IPS DF 4.7 (cell line): ENCODE results near the gene ALOX12.

Experiments used
- DNase-seq: peaks from one replicate; pipeline ENCODE4 v3.0.0-alpha.2; 2013; ENCODE audit warnings: low spot score; ENCODE audit errors: extremely low read depth

The ALOX12 gene

DNA sequence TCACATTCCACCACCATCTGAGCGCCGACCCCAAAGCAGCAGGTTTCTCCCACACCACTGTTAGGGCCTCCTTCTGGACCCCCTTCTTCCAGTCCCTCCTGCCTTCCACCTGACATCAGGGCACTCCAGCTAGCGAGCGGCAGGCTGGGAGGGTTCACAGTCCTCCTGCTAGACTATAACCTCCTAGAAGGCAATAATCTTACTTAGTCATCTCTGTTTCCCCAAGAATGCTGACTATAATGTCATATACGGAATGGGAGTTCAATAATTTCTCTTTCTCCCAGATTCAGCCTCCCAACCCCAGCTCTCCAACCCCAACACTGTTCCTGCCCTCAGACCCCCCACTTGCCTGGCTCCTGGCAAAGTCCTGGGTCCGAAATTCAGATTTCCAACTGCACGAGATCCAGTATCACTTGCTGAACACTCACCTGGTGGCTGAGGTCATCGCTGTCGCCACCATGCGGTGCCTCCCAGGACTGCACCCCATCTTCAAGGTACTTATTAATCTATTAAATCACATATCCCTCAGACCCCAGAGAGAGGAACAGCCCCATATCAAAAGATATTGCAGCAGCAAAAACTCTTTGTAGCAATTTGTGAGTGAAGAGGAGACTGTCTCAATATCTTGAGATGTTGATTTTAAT is 5.6 kb downstream of the ALOX12 start:
- DNase-seq = no peak

DNA sequence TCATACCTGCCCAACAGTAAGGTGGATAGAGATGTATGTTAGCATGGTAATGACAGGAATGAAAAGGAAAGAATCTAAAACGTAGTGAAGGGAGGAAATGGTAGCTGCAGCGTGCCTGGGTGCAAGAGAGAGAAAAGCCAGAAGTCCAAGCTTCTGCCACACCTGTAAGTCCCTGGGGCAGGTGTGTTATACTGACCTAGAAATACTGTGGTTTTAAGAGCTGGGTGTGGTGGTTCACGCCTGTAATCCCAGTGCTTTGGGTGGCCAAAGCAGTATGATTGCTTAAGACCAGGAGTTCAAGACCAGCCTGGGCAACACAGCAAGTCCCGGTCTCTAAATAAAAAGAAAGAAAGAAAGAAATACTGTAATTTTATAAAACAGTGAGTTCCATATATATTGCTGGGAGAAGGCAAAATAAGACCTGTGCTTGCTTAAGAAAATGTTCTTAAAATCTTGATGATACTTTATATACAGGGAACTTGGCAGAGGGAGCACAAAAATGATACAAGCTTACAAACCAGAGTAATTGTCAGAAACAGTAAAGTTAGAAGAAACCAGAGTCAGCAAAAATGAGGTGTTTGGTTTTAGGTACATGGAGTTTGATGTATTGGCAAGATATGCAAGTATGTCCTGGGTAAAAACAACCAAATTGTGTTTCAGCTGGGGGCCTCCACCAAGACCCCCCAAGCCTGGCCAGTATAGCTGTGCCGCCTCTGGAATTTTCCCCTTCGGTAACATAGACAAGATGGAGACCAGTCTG is 6.6 kb downstream of the ALOX12 start:
- DNase-seq = no peak

DNA sequence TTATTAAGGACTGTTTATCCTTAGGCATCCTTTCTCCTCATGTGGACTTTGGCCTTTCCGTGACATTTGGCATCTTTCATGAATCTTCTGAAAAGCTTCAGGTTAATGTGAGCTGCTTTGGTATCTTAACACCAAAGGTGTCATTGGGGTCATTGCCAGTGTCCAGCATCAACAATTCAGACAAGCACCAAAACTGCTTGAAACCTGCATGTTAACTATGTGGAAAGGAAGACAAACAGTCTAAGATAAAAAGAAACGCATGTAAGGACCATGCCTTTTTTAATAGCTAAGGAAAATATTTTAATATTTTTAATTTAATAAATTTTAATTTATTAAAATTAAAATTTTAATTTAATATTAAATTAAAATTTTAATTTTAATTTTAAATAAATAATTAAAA is 7.9 kb downstream of the ALOX12 start:
- DNase-seq = no peak

DNA sequence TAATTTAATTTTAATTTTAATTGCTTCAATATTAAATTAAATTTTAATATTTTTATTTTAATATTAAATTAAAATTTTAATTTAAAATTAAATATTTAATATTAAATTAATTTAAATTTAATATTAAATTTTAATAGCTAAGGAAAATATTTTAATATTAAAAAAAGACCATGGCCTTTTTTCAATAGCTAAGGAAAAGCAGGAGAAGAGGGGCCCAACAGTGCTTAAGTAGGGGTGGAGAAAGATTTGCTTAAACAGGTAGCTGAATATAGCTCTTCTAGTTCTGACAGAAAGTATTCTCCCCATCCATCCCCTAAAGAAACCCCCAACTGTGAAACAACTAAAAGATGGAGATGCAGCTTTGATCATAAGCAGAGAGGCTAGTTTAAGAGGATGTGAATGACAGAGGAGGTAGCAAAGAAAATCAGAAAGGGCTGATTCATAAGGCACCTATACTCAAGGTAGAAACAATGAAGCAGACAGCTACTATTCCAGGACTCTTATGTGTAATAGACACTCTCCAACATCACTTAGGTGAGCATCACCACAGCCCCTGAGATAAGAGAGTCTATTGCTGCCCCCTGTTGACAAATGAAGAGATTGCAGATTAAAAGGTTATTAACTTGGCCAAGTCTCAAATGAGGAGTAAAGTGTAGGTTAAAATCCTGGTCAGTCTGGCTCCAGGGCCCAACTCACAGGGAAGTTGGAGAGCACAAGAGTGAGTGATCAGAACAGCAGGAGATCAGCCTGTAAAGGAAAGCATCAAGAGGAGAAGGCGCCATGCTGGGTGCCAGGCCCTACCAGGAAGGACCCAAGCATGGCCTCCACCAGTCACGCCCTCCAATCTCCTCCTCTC is 8.8 kb downstream of the ALOX12 start:
- no peak for DNase-seq

DNA sequence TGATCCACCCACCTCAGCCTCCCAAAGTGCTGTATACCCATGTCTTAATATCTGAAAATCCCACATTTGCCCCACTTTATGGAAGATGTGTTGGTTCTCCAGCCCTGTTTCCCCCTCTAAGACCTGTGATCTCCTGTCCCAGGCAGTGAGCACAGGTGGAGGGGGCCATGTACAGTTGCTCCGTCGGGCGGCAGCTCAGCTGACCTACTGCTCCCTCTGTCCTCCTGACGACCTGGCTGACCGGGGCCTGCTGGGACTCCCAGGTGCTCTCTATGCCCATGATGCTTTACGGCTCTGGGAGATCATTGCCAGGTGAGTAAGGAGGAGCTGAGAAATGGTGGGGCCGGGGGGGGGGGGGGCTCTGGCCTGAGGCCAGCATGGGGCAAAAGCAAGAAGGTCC is 9.9 kb downstream of the ALOX12 start:
- no peak for DNase-seq

DNA sequence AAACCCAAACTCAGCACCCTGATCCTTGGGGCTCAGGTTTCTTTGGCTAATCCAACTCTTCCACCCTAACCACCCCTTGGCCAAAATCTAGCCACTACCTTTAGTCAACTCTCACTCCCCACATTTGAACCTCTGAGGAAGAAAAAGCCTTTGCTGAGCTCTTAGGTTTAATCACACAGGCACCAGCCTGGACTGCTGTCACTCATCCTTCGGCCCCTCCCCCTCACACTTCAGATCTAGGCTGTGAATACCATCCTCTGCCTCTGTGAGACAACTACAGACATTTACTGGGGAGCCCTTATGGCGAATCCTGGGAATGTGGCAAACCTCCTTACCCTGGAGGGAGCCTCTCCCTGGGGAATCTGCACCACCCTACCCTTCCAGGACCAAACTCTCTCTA is 11.3 kb downstream of the ALOX12 start:
- DNase-seq = no peak

DNA sequence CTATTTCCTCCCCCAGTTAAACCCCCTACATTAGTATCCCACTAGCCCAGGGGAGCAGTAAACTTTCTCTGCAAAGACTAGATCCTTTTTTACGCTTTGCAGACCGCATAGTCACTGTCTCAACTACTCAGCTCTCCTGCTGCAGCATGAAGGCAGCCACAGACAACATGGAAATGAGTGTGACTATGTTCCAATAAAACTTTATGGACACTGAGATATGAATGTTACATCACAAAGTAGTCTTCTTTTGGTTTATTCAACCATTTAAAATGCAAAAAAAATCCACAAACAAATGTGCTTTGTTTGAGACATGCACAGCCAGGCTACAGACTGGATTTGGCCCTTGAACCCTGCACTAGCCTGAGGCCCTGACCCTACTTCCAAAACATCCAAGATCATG is 14.7 kb downstream of the ALOX12 start:
- DNase-seq = no peak

DNA sequence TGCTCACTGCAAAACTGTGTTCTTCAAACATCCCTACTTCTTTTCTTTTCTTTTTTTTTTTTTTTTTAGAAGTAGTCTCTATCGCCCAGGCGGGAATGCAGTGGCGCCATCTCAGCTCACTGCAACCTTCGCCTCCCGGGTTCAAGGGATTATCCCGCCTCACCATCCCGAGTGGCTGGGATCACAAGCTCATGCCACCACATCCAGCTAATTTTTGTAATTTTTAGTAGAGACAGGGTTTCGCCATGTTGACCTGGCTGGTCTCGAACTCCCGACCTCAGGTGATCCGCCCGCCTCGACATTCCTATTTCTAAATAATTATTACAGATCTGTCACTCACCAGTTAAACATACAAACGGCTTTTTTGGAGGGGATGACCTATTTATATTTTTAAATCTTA is 15.6 kb downstream of the ALOX12 start:
- DNase-seq = no peak

DNA sequence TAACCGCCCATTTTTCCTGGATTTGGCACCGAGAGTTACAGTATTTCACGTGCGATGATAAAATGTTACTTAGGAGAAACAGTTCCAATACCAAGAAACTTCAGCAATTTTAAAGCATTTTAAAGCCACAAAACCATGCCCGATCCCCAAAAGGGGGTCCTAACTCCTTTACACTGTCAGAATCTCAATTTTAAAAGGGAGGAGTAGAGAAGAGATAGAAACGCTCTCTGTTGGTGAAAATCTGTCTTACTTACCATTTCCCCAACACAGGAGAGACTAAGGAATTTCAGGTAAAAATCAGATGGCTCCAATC is 16.0 kb downstream of the ALOX12 start:
- DNase-seq = no peak

DNA sequence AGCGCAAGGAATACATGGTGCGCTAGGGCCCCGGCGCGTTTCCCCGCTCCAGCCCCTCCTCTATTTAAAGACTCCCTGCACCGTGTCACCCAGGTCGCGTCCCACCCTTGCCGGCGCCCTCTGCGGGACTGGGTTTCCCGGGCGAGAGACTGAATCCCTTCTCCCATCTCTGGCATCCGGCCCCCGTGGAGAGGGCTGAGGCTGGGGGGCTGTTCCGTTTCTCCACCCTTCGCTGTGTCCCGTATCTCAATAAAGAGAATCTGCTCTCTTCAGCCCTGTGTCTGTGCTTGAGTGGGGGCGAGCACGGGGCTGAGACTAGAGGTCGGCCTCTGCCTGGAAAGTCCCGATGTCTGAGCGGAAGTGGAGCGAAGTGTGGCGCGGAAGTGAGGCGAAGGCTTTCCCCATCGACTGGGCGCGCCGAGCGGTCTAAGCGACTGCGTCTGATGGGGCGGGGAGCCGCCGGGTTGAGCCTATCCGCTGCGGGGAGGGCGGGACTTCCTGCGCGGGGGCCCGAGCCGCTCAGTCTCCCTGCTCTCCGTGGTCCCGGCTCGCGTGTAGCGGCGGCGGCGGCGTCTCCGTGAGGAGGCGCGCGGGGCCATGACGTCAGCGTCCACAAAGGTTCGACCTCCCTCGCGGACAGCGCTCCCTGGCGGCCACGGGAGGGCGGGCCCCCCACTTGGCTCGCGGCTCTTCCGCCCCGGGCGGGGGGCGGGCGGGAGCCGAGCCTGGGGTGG is 18.6 kb downstream of the ALOX12 start:
- DNase-seq = no peak

DNA sequence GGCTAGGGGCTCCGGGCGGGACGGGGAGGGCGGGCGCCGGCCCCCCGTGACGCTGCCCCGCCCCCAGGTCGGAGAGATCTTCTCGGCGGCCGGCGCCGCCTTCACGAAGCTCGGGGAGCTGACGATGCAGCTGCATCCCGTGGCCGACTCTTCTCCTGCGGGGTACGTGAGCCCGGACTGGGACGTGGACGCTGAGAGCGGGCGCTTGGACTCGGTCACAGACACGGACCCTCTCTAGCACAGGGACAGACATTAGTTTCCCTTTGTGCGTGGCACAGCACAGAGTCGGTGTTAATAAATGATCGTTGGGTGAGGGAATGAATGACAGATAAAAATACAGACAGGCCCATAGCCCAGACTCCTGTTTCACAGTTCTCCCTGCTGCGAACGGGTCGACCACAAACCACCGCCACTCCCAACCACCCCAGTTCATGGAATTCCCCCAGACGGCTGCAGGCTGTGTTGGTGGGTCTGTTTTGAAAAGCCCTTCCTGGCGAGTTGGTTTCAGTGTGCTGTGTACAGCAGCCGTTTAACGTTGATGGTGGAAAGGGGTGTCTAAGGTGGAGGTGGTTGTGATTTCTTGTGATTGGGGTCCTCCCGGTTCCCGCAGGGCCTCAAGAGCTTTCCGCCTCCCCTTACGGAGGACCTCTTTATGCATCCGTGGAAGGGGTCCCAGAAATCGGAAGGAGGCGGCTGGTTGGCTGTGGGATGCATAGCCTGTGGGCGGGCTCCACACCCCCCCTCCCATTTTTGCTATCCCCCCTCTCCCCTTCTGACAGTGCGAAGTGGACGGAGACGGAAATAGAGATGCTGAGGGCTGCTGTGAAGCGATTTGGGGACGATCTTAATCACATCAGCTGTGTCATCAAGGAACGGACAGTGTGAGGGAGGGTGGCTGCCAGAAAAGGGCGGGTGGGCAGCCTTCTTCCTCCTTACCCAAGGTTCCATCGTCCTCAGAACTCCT is 19.4 kb downstream of the ALOX12 start:
- no peak for DNase-seq

DNA sequence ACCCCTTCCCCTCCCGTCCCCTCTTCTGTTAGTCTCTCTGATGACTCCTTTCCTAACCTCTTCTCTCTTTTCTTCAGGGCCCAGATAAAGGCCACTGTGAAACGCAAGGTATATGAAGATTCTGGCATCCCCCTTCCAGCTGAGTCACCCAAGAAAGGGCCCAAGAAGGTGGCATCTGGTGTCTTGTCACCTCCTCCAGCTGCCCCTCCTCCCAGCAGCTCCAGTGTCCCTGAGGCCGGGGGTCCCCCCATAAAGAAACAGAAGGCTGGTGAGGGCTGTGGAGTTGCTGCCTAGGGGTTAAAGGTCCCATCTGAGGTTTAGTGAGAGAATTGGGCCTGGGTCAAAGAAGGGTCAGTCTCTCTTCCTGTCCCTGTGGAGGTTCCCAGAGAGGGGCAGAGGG is 20.6 kb downstream of the ALOX12 start:
- DNase-seq = no peak

DNA sequence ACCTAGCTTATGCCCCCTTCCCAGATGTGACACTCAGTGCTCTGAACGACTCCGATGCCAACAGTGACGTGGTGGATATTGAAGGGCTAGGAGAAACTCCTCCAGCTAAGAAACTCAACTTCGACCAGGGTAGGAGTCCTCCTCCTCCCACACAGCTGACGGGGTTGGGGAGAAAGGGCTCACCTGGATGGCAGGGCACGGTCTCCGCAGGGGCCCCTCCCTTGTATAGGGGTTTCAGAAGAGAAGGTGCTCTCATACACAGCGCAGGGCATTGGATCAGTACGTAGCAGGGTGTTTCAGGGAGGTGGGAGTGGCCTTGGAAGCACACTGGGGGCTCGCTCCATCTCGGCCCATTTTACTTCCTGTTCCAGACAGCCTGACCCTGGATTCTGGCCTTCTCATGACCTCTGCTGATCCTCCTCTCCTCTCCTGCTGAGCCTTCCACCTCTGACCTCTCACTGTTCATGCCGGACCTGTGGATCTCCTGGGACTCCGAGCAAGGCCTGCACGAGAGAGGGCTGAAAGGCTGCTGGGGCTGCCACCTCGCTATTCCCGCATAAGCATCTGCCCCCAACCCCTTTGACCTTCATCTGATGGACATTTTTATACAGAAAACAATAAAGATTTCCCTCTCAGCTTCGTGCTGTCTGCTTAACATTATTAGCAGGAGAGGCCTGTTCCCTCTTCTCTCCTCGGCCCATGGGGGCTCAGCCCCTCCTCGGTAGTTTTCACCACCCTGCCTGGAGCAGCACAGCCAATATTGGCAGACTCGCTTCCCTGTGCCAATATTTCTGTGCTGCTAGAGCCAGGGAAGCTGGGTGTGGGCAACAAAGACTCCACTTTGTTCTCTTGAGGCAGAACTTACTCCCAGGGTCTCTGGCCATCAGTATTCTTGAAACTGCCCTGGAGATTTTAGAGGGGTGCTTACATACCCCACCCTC is 21.3 kb downstream of the ALOX12 start:
- DNase-seq = no peak

DNA sequence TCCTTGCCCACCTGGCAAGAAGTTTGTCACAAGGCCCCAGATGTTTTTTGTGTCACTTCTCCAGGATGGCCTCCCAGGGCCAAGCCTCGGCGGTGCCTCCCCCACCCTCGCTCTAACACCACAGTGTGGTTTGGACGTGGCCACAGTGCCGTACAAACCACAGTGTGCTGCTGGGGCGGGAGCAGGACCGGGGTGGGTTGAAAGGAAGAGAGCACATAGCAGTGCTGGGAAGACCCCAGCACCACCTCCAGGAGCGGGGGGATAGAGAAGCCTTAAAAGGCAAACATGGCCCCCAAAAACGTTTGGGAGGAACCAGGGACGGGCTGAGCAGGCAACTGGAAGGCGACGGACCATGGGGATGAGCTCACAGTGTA is 22.0 kb downstream of the ALOX12 start:
- DNase-seq = no peak

DNA sequence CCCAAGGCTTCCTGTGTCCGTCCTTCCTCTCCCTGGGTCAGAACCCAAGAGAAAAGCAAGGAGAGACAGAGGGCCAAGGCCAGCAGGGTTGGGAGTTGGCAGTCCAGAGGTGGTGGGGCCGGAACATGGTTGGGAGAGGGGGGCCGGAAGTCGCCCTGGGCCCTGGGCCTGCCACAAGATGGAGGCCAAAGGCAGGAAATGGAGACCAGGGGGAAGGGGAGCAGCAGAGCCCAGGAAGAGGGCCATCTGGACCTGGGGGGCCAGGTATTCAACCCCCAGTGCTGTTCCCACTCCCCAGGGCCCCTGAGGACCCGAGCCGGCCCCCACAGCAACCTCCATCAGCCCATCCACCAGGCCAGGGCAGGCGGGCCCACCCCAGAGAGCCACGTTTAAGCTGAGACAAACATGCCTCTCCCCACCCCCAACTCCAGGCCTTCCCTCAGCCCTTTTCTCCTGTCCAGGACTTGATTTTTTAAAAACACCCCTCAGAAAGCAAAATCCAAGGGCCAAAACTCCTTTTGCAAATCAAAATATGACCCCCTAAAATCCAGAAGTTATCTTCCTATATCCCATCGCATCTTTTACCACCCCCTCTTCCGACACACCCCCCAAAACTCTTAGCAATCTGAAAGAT is 22.6 kb downstream of the ALOX12 start:
- no peak for DNase-seq

DNA sequence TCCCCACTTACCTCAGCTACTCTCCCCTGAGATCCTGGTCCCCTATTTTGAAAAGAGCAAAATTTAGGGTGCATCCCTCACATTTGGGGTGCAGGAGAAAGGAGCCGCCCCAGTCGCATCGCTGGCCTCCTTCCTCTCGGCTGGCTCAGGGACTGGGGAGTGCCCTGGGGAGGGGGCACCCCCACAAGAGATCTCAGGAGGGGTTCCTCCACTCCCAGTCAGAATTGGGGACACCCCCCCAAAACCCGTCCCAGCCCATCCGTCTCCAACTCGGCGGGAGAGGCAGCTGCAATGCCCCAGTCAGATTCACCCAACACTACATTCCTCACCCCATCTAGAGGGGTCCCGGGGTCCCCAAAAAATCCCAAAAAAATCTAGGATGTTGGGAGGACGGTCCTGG is 23.5 kb downstream of the ALOX12 start:
- no peak for DNase-seq

DNA sequence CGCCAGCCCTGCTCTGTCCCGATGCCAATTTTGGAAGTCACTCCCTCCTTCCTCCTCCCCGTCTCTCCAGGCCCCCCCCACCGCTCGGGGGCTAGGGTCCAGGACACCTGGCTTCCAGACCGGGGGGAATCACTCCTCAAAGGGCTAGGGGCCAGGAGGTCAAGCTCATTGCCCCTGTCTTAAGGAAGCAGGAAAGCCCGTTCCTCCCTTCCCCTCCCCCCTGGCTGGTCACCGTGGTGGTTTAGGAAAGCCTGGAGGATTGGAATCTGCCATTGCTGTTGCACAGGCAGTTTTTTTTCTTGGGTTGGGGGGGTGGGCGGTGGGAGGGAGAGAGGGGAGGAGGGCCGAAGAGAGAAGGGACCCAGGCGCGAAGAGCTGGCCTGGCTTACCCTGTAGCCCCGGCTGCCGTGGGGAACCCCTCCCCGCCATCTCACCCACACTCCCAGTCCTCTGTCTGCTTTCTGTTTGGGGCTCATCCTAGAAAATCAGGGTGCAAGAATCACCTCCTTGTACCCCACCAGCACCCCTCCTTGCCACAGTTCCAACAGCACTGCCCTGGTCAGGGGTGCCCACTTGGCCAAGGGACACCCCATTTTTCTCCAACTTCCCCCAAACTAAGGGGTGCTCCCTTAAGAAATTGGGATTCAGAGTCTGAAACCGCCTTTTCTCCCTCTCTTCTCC is 24.1 kb downstream of the ALOX12 start:
- DNase-seq = no peak

DNA sequence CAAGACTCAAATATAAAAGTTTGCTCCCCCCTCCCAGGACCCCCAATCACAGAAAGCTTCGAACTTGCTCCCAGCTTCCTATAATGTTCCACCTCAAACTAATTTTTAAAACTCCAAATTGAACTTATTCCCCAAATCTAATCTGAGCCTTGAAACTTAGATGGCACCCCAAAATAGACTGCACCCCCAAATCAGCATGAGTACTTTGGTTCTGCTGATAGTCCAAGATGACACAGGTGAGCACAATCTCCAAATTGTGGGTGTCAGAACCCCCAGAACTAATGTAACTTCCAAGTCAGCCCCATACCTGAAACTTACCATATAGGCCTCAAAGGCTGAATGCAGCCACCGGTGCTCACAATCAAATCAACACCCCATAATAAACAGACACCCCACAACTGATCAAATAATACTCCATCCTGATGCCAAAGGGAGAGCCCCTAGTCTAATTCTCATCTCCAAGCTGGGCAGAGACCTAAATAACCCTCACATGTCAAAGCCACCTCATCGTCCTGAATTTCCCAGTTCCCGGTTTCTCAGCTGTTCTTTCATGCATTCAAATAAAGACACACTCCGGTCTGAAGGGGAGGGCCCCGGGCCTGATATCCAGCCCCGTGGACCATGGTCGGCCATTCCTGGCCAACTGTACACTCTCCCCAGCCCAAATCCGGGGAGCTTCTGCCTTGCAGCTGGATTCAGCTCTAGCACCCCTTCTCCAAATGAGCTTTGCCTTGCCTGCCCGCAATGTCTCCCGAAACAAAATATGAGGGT is 25.2 kb downstream of the ALOX12 start:
- DNase-seq = no peak
